CD8-positive, alpha-beta memory T cell (primary cell): ENCODE data around the gene NAA38. TPM values are rescaled to one million over a fixed set of nuclear protein-coding genes. Genes with fewer than 3 reads are reported as not detected.

Experiments
- CTCF ChIA-PET: fragments of 350-600 bp; sonication (Branson Sonifier 250); formaldehyde crosslinking; loops from one replicate; lab custom pipeline; 2021; ENCODE audit warnings: antibody characterized with exemption; lab: Charles Lee
- POLR2A ChIA-PET: fragments of 350-600 bp; sonication (Branson Sonifier 250); formaldehyde crosslinking; loops from one replicate; lab custom pipeline; 2021; ENCODE audit warnings: antibody characterized with exemption; lab: Charles Lee
- DNase-seq, 5 donors: peaks; one replicate each; pipeline versions ENCODE4 v3.0.0 to v3.0.0-alpha.2; 2020 to 2022; ENCODE audit warnings: mixed read lengths in 1 of 5
- H3K27ac ChIP-seq: one replicate; pipeline ENCODE4 v1.7.0; 2013; ENCODE audit warnings: low read depth, mild to moderate bottlenecking, low read length, moderate library complexity
- H3K27me3 ChIP-seq: 2 replicates; pipeline ENCODE4 v1.7.0; 2013; ENCODE audit warnings: low read length, mild to moderate bottlenecking; ENCODE audit not compliant: insufficient read depth, poor library complexity, severe bottlenecking
- H3K36me3 ChIP-seq: 2 replicates; pipeline ENCODE4 v1.7.0; 2013; ENCODE audit warnings: mild to moderate bottlenecking, low read length, moderate library complexity; ENCODE audit not compliant: insufficient read depth
- H3K4me1 ChIP-seq: 2 replicates; pipeline ENCODE4 v1.7.0; 2013; ENCODE audit warnings: mild to moderate bottlenecking, low read length, moderate library complexity; ENCODE audit not compliant: insufficient read depth
- H3K4me3 ChIP-seq: 2 replicates; pipeline ENCODE4 v1.7.0; 2013; ENCODE audit warnings: mild to moderate bottlenecking, low read length
- H3K9me3 ChIP-seq: 2 replicates; pipeline ENCODE4 v1.7.0; 2013; ENCODE audit warnings: mild to moderate bottlenecking, low read length
- H3K27ac Mint-ChIP-seq, 8 donors: one replicate each; pipeline ENCODE4 v1.8.0; 2020 to 2021; ENCODE audit warnings: mixed read lengths in 8 of 8, mild to moderate bottlenecking in 6 of 8, inconsistent platforms in 3 of 8, moderate library complexity in 3 of 8
- H3K27me3 Mint-ChIP-seq, 2 donors: one replicate each; pipeline ENCODE4 v1.8.0; 2020 to 2021; ENCODE audit warnings: mixed read lengths in 2 of 2, mild to moderate bottlenecking in 1 of 2, moderate library complexity in 1 of 2
- H3K36me3 Mint-ChIP-seq, 3 donors: one replicate each; pipeline ENCODE4 v1.8.0; 2020 to 2021; ENCODE audit warnings: mixed read lengths in 3 of 3, inconsistent platforms in 1 of 3, mild to moderate bottlenecking in 1 of 3
- H3K4me1 Mint-ChIP-seq, 3 donors: one replicate each; pipeline ENCODE4 v1.8.0; 2020 to 2021; ENCODE audit warnings: mixed read lengths in 3 of 3, inconsistent platforms in 1 of 3, mild to moderate bottlenecking in 1 of 3
- H3K4me3 Mint-ChIP-seq, 7 donors: one replicate each; pipeline ENCODE4 v1.8.0; 2020 to 2021; ENCODE audit warnings: mixed read lengths in 7 of 7, mild to moderate bottlenecking in 6 of 7, moderate library complexity in 4 of 7, inconsistent platforms in 2 of 7
- H3K9me3 Mint-ChIP-seq, 5 donors: one replicate each; pipeline ENCODE4 v1.8.0; 2020 to 2022; ENCODE audit warnings: mixed read lengths in 5 of 5, mild to moderate bottlenecking in 3 of 5, moderate library complexity in 2 of 5, inconsistent platforms in 1 of 5
- polyA plus RNA-seq: library from polyadenylated mRNA; unstranded; fragments of 300-500 nt; fragmentation: Illumina TruSeq; gene quantifications from one replicate; pipeline ENCODE4 v1.2.3, GENCODE V29; 2021
- total RNA-seq, 2 experiments: library from RNA; stranded (reverse); gene quantifications; one replicate each; pipeline ENCODE4 v1.2.3, GENCODE V29; 2021

The NAA38 gene
- total and polyA plus RNA-seq, 3 experiments from 2014 or later, result 58.2 to 162 (median 65.0) TPM

DNA sequence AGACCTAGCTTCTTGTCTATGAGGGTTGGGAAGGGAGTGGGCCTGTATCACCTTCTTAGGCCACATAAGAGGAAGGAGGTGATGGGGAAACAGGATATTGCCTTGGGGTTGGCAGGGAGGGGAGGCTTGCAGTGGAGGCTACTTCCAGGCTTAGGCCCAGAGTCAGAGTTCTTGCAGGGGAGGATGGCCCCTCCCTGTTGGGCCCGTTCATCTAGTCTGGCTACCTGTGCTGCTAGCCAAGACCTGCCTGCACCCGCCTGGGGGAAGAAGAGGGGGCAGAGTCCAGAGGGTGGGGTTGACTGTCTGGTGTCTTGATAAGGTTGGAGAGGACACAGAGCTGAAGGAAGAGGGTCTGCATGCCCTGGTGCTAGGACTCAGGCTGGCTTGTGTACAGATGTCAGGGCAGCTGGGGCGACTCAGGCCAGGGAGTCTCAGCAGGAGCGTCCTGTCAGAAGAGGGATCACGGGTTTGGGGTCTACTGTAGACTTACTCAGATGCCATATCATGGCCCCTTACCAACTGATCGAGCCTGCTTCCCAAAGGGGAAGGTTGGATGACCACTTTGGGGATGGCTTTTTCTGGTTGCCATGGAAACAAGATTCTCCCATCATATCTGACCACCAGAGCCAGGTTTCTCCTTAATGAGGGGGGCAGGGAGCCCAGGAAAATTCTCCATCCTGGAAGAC lies 18.0 kb downstream of the NAA38 start:
- Mint-ChIP-seq H3K27me3 (peaks cover 0 to 22% of the 10 kb centered on the region in 2 donors), H3K4me1 (peaks cover 68 to 74% (median 72%) of the 10 kb centered on the region in 3 donors), H3K36me3 (peaks cover 0 to 54% (median 0%) of the 10 kb centered on the region in 3 donors), H3K27ac (peak overlapping the region; percentile 97 to 100 (median 99)), H3K4me3 (peak overlapping the region in 5 of 7 donors; percentile 29 to 67 (median 42)), H3K9me3 (peaks cover 0 to 10% (median 0%) of the 10 kb centered on the region in 5 donors)
- no peaks in the 10 kb centered on the region for H3K9me3 ChIP-seq
- H3K27ac ChIP-seq, result peak overlapping the region; percentile 6
- CTCF ChIA-PET, result interaction anchor here (1.4 to 1.5 kb wide), 2 partner anchors 12 to 151 kb away, joined by 4 to 5 read pairs; no protein-coding TSS in a partner anchor
- no peaks in the 10 kb centered on the region for H3K36me3 ChIP-seq
- DNase-seq, result peak in 1 of 5 donors; percentile 36
- peak overlapping the region; percentile 2 for H3K4me3 ChIP-seq
- no peaks in the 10 kb centered on the region for H3K27me3 ChIP-seq
- peaks cover 54% of the 10 kb centered on the region for H3K4me1 ChIP-seq
- POLR2A ChIA-PET, result interaction anchor here (5.2 kb wide), 1 partner anchor 17 kb away, joined by 46 read pairs; the partner anchor contains the start of genes CYB5D1, NAA38 and TMEM88

- Mint-ChIP-seq H3K27me3 (peaks cover 0 to 19% of the 10 kb centered on the region in 2 donors), H3K27ac (peak overlapping the region; percentile 99 to 100 (median 99)), H3K4me3 (peak overlapping the region; percentile 87 to 100 (median 95)), H3K9me3 (peaks cover 0 to 10% (median 0%) of the 10 kb centered on the region in 5 donors), H3K36me3 (peaks cover 0 to 47% (median 0%) of the 10 kb centered on the region in 3 donors), H3K4me1 (peaks cover 65 to 74% (median 71%) of the 10 kb centered on the region in 3 donors)
- H3K4me1 ChIP-seq, result peaks cover 54% of the 10 kb centered on the region
- no peaks in the 10 kb centered on the region for H3K27me3 ChIP-seq
- ChIA-PET POLR2A (interaction anchor here (0.6 to 5.2 kb wide), 4 partner anchors 18 to 78 kb away, joined by 3 to 46 read pairs (median 4); partner anchors contain the start of genes CYB5D1, NAA38, RNF227 and TMEM88), CTCF (interaction anchor here (1.4 to 7.1 kb wide), 2 partner anchors 12 to 13 kb away, joined by 4 to 69 read pairs; no protein-coding TSS in a partner anchor)
- peak in 1 of 5 donors; percentile 44 for DNase-seq
- peak overlapping the region; percentile 2 for H3K4me3 ChIP-seq
- no peaks in the 10 kb centered on the region for H3K9me3 ChIP-seq
- no peaks in the 10 kb centered on the region for H3K36me3 ChIP-seq
- H3K27ac ChIP-seq, result peak overlapping the region; percentile 98
These were observed 19.0 kb downstream of the NAA38 start for GRCh38 chr17:7838090-7839075.

DNA sequence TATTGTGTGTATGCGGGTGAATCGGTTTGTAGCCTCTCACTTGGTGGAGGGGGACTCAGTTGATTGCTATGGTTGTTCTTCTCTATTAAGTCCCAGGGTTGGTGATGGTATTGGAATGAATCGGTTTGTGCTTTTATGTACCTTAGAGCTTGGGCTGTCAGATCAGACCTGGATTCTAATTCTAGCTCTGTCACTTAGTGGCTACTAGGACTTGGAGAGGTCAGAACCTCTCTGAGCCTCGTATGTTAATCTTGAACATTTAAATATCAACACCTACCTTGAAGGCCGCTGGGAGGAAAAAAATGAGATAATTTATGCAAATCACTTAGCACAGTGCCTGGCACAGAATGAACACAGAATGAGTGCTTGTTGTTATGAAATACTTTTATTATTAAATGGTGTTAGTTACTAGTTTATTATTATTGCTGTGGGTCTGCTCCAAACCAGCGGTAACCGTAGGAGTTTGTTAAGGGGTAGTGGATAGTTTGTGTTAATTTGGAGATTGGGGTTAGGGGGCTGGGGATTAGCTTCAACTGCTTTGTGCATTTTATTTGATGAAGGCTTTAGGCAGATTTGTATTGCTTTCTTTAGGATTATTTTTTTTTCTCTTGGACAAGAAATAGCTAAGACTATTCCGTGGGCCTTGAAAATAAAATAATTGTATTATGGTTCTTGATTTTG lies 19.8 kb downstream of the NAA38 start:
- ChIA-PET POLR2A (interaction anchor here (0.6 to 5.2 kb wide), 6 partner anchors 6 to 606 kb away, joined by 3 to 46 read pairs (median 6); partner anchors contain the start of genes CYB5D1, NAA38, RNF227 and TMEM88), CTCF (interaction anchor here (1.3 to 7.1 kb wide), 2 partner anchors 13 to 154 kb away, joined by 3 to 69 read pairs; no protein-coding TSS in a partner anchor)
- Histone ChIP-seq H3K4me1 (peaks cover 56% of the 10 kb centered on the region), H3K4me3 (peak overlapping the region; percentile 86), H3K36me3 (no peaks in the 10 kb centered on the region), H3K9me3 (no peaks in the 10 kb centered on the region), H3K27ac (peak overlapping the region; percentile 98), H3K27me3 (no peaks in the 10 kb centered on the region)
- peaks cover 0 to 15% of the 10 kb centered on the region in 2 donors for H3K27me3 Mint-ChIP-seq
- H3K9me3 Mint-ChIP-seq, result peaks cover 0 to 9% (median 0%) of the 10 kb centered on the region in 5 donors
- peak in 1 of 5 donors; percentile 27 for DNase-seq
- H3K4me3 Mint-ChIP-seq, result peak overlapping the region; percentile 87 to 100 (median 95)
- H3K36me3 Mint-ChIP-seq, result peaks cover 0 to 40% (median 0%) of the 10 kb centered on the region in 3 donors
- H3K4me1 Mint-ChIP-seq, result peaks cover 63 to 74% (median 69%) of the 10 kb centered on the region in 3 donors
- H3K27ac Mint-ChIP-seq, result peak overlapping the region; percentile 97 to 100 (median 99)

GRCh38 chr17:7836596-7837407 lies 20.6 kb downstream of the NAA38 start:
- Histone ChIP-seq H3K27me3 (no peaks in the 10 kb centered on the region), H3K9me3 (no peaks in the 10 kb centered on the region), H3K27ac (peak overlapping the region; percentile 98), H3K4me1 (peaks cover 56% of the 10 kb centered on the region), H3K36me3 (no peaks in the 10 kb centered on the region), H3K4me3 (peak overlapping the region; percentile 86)
- DNase-seq, result peak; percentile 40 to 78 (median 60)
- peak overlapping the region; percentile 97 to 100 (median 99) for H3K27ac Mint-ChIP-seq
- H3K27me3 Mint-ChIP-seq, result peaks cover 2 to 9% of the 10 kb centered on the region in 2 donors
- H3K4me1 Mint-ChIP-seq, result peaks cover 59 to 67% (median 62%) of the 10 kb centered on the region in 3 donors
- H3K9me3 Mint-ChIP-seq, result peaks cover 0 to 5% (median 0%) of the 10 kb centered on the region in 5 donors
- H3K4me3 Mint-ChIP-seq, result peak overlapping the region; percentile 87 to 100 (median 95)
- POLR2A ChIA-PET, result interaction anchor here (1.4 to 5.2 kb wide), 3 partner anchors 7 to 79 kb away, joined by 3 to 46 read pairs (median 44); partner anchors contain the start of genes CYB5D1, NAA38, RNF227 and TMEM88
- peaks cover 0 to 35% (median 0%) of the 10 kb centered on the region in 3 donors for H3K36me3 Mint-ChIP-seq
- CTCF ChIA-PET, result interaction anchor here (1.3 to 7.1 kb wide), 3 partner anchors 9 to 155 kb away, joined by 3 to 69 read pairs (median 28); no protein-coding TSS in a partner anchor

DNA sequence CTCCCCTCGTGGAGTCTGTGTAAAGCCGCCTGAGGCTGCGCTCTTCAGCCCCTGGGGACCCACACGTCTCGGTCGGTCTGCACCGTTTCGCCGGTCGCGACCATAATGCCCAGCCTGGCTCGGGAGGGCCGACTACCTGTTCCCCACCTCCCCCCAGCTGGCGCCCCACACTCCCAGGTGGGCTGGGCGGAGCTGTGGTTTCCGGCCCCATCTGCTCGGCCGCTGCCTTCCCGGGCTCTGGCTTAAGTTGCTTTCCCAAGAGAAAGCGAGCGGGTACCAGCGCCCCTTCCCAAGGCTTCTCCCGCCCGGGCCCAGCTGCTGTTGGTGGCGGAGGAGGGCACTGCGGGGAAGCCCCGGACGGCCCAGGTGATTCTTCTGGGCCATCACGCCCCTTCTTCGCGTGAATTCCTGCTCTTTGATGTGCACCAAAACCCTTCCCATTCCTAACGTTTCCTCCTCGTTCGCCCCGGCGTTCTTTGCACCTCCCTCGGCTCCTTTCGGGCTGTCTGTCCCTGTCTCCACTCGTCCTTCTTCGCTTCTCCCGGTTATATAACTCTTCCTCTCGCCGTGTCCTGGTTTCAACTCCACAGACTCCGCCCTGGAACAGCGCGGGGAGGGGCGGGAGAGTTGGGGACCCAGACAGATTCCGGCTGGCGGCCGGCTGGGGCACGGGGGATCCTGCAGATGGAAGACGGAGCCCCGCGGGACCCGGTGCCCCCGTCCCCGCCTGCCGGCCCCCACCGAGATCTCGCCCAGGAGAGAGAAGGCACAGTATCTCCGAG lies 21.4 kb downstream of the NAA38 start:
- POLR2A ChIA-PET, result interaction anchor here (0.7 to 5.2 kb wide), 6 partner anchors 8 to 459 kb away, joined by 3 to 46 read pairs (median 5); partner anchors contain the start of genes CYB5D1, NAA38, RNF227 and TMEM88
- Histone ChIP-seq H3K4me3 (peak overlapping the region; percentile 86), H3K9me3 (no peaks in the 10 kb centered on the region), H3K36me3 (no peaks in the 10 kb centered on the region), H3K27ac (peak overlapping the region; percentile 98), H3K4me1 (peaks cover 52% of the 10 kb centered on the region), H3K27me3 (no peaks in the 10 kb centered on the region)
- Mint-ChIP-seq H3K4me1 (peaks cover 54 to 61% (median 56%) of the 10 kb centered on the region in 3 donors), H3K9me3 (peaks cover 0 to 5% (median 0%) of the 10 kb centered on the region in 5 donors), H3K36me3 (peaks cover 0 to 30% (median 0%) of the 10 kb centered on the region in 3 donors), H3K4me3 (peak overlapping the region; percentile 87 to 100 (median 95)), H3K27ac (peak overlapping the region; percentile 97 to 100 (median 99)), H3K27me3 (peaks cover 6 to 11% of the 10 kb centered on the region in 2 donors)
- CTCF ChIA-PET, result interaction anchor here (0.8 to 7.1 kb wide), 16 partner anchors 7 to 238 kb away, joined by 3 to 69 read pairs (median 6); partner anchors contain the start of genes CYB5D1, NAA38, RNF227 and TP53
- DNase-seq, result peak in 3 of 5 donors; percentile 55 to 62 (median 62)
